ENCODE results near the gene CFAP74. TPM values are rescaled to one million over a fixed set of nuclear protein-coding genes. Genes with fewer than 3 reads are reported as not detected.

The CFAP74 gene
- total RNA-seq, 6 experiments from 2014 or later, result 0.16 to 3.5 (median 0.32) TPM; not detected in 1

DNA sequence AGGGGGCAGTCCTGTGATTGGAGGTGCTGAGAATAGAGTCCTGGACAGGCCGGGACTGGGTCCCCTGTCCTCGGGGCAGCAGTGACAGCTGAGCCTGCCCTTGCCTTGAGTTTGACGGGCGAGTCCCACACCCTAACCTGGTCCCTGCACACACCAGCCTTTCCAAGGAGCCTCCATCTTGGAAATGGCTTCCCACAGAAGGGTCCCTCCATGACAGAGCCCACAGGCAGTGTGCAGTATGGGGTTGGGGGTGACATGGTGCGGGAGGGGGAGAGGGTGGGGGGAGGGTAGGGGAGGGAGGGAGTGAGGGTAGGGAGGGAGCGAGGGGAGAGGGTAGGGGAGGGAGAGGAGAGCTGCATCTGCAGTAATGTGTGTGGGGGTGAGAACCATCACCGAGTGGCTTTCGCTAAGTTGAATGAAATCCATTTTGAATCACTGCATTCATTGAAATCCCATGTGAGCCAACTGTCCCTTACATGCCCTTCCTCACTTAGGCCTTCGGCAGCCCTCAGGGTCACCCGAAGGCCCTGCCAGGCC is 74.4 kb downstream of the CFAP74 start:
- intact Hi-C loops (cut with DNase I), result no loop called here
- DNase-seq, result no peak
- Histone ChIP-seq H3K9me3 (no peaks in the 10 kb centered on the region), H3K4me3 (no peak overlapping the region), H3K36me3 (no peaks in the 10 kb centered on the region), H3K4me1 (no peaks in the 10 kb centered on the region), H3K27me3 (no peaks in the 10 kb centered on the region), H3K27ac (no peak overlapping the region)
- TF ChIP-seq, protein P1, sequence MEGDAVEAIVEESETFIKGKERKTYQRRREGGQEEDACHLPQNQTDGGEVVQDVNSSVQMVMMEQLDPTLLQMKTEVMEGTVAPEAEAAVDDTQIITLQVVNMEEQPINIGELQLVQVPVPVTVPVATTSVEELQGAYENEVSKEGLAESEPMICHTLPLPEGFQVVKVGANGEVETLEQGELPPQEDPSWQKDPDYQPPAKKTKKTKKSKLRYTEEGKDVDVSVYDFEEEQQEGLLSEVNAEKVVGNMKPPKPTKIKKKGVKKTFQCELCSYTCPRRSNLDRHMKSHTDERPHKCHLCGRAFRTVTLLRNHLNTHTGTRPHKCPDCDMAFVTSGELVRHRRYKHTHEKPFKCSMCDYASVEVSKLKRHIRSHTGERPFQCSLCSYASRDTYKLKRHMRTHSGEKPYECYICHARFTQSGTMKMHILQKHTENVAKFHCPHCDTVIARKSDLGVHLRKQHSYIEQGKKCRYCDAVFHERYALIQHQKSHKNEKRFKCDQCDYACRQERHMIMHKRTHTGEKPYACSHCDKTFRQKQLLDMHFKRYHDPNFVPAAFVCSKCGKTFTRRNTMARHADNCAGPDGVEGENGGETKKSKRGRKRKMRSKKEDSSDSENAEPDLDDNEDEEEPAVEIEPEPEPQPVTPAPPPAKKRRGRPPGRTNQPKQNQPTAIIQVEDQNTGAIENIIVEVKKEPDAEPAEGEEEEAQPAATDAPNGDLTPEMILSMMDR (IDR thresholded peaks at IDR 0.05), result no peak
- TF ChIP-seq POLR2A (IDR thresholded peaks at IDR 0.05), result no peak
- WGBS (ENCODE audit: insufficient coverage, low coverage, low lambda C conversion rate, missing lambda C conversion rate), result 68% methylated on average over 4 of the region's 10 CpGs
- peak in 3 of 4 donors; percentile 2 to 9 (median 3) for ATAC-seq

DNA sequence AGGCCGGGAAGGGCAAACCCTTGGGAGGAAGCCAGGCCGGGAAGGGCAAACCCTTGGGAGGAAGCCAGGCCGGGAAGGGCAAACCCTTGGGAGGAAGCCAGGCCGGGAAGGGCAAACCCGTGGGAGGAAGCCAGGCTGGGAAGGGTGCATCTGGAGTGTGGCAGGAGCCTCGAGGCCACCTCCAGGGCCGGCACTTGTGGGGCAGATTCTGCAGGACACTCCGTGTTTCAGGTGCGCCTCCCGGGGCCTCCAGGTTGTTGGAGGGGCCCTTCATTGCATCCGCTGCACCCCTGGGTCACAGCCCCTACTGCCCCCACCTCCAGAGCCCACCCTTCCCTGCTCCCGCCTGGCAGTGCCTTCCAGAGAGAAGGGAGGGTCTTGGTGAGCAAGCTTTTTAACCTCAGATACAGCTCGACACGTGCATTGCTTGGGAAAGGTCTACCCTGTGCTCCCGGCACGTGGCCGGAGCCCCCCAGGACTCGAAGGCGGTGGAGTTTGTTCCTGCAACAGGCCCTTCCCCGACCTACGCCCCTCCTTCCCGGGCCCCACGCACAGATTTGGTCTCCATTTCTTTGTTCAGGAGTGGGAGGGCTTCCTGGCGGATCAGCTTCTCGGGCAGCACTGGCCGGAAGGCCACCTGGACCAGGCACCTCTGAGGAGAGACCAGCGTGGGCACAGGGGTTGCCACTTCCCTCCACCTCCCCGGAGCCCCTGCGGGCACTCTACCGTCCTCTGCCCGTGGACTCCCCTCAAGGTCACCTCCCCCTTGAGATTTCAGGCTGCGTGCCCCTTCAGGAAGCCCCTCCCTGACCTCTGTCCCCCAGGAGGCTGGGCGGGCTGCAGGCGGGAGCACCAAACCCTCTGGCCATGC is 75.1 kb downstream of the CFAP74 start:
- intact Hi-C loops (cut with DNase I), result no loop called here
- peak in 3 of 4 donors; percentile 26 to 44 (median 43) for ATAC-seq
- H3K9me3 ChIP-seq, result no peaks in the 10 kb centered on the region
- H3K4me1 ChIP-seq, result peaks cover 0 to 3% (median under 1%) of the 10 kb centered on the region in 4 donors
- H3K27me3 ChIP-seq, result no peaks in the 10 kb centered on the region
- peak in 2 of 3 donors; percentile 61 to 62 for DNase-seq
- TF ChIP-seq, protein P1 (IDR thresholded peaks at IDR 0.05), result no peak
- TF ChIP-seq POLR2A (IDR thresholded peaks at IDR 0.05), result no peak
- no peak overlapping the region for H3K4me3 ChIP-seq
- WGBS (ENCODE audit: insufficient coverage, low coverage, low lambda C conversion rate, missing lambda C conversion rate), result 60% methylated on average over 1 of the region's 34 CpGs
- H3K27ac ChIP-seq, result no peak overlapping the region
- H3K36me3 ChIP-seq, result no peaks in the 10 kb centered on the region

DNA sequence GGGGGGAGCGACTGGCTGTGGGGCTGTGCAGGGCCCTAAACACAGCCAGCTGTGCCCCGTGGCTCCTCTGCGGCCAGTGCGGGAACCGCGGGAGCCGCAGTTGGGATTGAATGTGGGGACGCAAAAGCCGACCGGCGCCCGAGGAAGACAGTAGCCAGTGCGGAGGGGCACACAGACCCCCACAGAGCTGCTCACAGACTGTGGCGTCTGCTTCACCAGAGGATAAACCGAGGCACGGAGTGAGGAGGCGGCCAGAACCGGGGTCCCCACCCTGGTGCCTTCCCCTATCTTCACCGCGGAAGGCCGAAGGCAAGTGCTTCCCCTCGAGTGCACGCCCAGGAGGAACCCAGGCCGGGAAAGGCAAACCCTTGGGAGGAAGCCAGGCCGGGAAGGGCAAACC is 75.8 kb downstream of the CFAP74 start:
- Histone ChIP-seq H3K9me3 (no peaks in the 10 kb centered on the region), H3K27ac (no peak overlapping the region), H3K4me3 (no peak overlapping the region), H3K36me3 (no peaks in the 10 kb centered on the region), H3K27me3 (no peaks in the 10 kb centered on the region), H3K4me1 (peaks cover 0 to 10% (median 4%) of the 10 kb centered on the region in 4 donors)
- 29% methylated on average over 11 of the region's 25 CpGs for WGBS (ENCODE audit: insufficient coverage, low coverage, low lambda C conversion rate, missing lambda C conversion rate)
- ATAC-seq (peak in 1 of 4 donors; percentile 15), DNase-seq (peak in 2 of 3 donors; percentile 60 to 62)
- TF ChIP-seq, protein P1 (IDR thresholded peaks at IDR 0.05), result no peak
- intact Hi-C loops (cut with DNase I), result no loop called here

DNA sequence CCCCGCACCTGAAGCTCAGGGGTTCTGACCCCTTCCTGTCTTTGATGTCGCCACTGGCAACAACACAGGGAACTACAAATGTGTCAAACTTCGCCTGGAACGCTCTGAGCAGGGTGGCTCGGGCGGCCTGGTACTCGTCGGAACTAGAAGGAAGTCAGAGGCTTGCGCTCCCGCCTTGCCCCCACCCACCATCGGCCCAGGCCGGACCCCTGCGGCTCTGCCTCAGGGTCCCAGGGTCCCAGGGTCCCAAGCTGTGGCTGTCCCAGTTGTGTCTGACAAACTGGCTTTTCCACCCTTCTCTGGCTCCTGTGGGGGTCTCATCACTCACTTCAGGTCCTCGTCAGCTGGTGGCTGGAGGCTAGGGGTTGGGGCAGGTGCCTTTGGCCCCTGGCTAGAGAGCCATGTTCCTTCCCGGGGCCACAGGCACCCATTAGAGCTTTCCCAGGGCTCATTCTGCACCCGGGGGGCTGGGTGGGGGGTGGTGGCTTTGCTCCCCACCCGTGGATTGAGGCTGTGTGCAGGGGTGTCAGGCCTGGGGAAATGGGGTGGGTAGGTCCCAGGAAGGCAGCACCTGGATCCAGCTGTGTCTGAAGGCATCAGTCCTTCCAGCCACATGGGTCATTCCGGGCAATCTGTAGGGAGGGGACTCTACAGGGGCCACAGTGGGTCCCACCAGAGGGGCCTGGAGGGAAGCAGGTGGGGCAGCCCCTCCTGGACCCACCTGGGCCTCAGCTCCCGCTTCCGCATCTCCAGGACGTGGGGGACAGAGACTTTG is 76.5 kb downstream of the CFAP74 start:
- TF ChIP-seq, protein P1 (IDR thresholded peaks at IDR 0.05), result no peak
- no peak for TF ChIP-seq POLR2A (IDR thresholded peaks at IDR 0.05)
- no peak overlapping the region for H3K27ac ChIP-seq
- WGBS (ENCODE audit: insufficient coverage, low coverage, low lambda C conversion rate, missing lambda C conversion rate), result 40% methylated on average over 1 of the region's 21 CpGs
- H3K36me3 ChIP-seq, result no peaks in the 10 kb centered on the region
- H3K9me3 ChIP-seq, result no peaks in the 10 kb centered on the region
- intact Hi-C loops (cut with DNase I), result no loop called here
- no peak overlapping the region for H3K4me3 ChIP-seq
- peaks cover 0 to 14% (median 6%) of the 10 kb centered on the region in 4 donors for H3K4me1 ChIP-seq
- ATAC-seq (no peak), DNase-seq (peak in 1 of 3 donors; percentile 49)
- H3K27me3 ChIP-seq, result no peaks in the 10 kb centered on the region
